Aorta (tissue), 5 donors: Measurements from ENCODE around the gene BRCA2. TPM values are rescaled to one million over a fixed set of nuclear protein-coding genes. Genes with fewer than 3 reads are reported as not detected.

Source experiments
- ATAC-seq: fragments of 200-7000 bp; cut with Tn5 transposase; one replicate; pipeline ENCODE4 v1.9.1; 2022; ENCODE audit warnings: moderate library complexity; ENCODE audit not compliant: low FRiP score
- DNase-seq, 2 donors: peaks; one replicate each; pipeline ENCODE4 v3.0.0-alpha.2; 2020
- H3K27ac ChIP-seq, 2 donors: one replicate each; pipeline ENCODE4 v1.5.1; 2013; ENCODE audit warnings: low read length in 2 of 2, mild to moderate bottlenecking in 2 of 2, moderate library complexity in 2 of 2, control low read depth in 1 of 2, inconsistent platforms in 1 of 2, low read depth in 1 of 2
- H3K27me3 ChIP-seq, 2 donors: one replicate each; pipeline ENCODE4 v1.6.1; 2013; ENCODE audit warnings: control low read depth in 1 of 2, low read length in 1 of 2, mild to moderate bottlenecking in 1 of 2, moderate library complexity in 1 of 2; ENCODE audit not compliant: insufficient read depth in 2 of 2, control insufficient read depth in 1 of 2
- H3K36me3 ChIP-seq, 2 donors: one replicate each; pipeline ENCODE4 v1.6.1; 2013; ENCODE audit warnings: control low read depth in 1 of 2, low read length in 1 of 2, mild to moderate bottlenecking in 1 of 2; ENCODE audit not compliant: insufficient read depth in 2 of 2, control insufficient read depth in 1 of 2
- H3K4me1 ChIP-seq, 2 donors: one replicate each; pipeline ENCODE4 v1.6.1; 2013; ENCODE audit warnings: low read length in 2 of 2, control low read depth in 1 of 2, mild to moderate bottlenecking in 1 of 2, moderate library complexity in 1 of 2; ENCODE audit not compliant: insufficient read depth in 2 of 2, control insufficient read depth in 1 of 2
- H3K4me3 ChIP-seq, 2 donors: one replicate each; pipeline ENCODE4 v1.5.1; 2013; ENCODE audit warnings: low read length in 2 of 2, control low read depth in 1 of 2, mild to moderate bottlenecking in 1 of 2
- H3K9me3 ChIP-seq: one replicate; pipeline ENCODE4 v1.6.1; 2013; ENCODE audit warnings: mild to moderate bottlenecking, low read length; ENCODE audit not compliant: control insufficient read depth
- WGBS, 2 donors: extraction: QIAGEN DNeasy Blood & Tissue Kit; methylation state at CpG; one replicate each; pipeline ENCODE4 v1.1.7; 2013; 5-methylcytosine and 5-hydroxymethylcytosine counted together
- intact Hi-C, 2 donors: fragments of 100-400 bp; cut with DNase I; formaldehyde crosslinking; loops; one replicate each; pipeline versions ENCODE4 v1.14.2 to v1.15.0; 2022
- polyA plus RNA-seq, 2 donors: library from polyadenylated mRNA; stranded (reverse); fragments of 200-250 nt; gene quantifications; one replicate each; pipeline ENCODE4 v1.2.3, GENCODE V29; 2013
- total RNA-seq, 2 donors: library from RNA; stranded (reverse); fragmentation: NEBNext Ultra II Directional; extraction: Animal tissue kit (Norgen Biotek cat#: 25700); gene quantifications; one replicate each; pipeline ENCODE4 v1.2.1, GENCODE V29; 2021
- donor health status: healthy with polysubstance abuse.
- donor health status: Bipolar disorder and iron deficiency.
- donor health status: DM: no; HTN: no; CAD: no.
- donor health status: DM: no; HTN: no; CAD: no.
- donor health status: DM: yes; HTN: yes; CAD: no.

BRCA2 gene
- total and polyA plus RNA-seq, 4 donors, result 0.26 to 4.3 (median 1.8) TPM

- Histone ChIP-seq H3K4me3 (no peak overlapping the region), H3K9me3 (no peaks in the 10 kb centered on the region), H3K4me1 (no peaks in the 10 kb centered on the region), H3K27ac (no peak overlapping the region), H3K36me3 (no peaks in the 10 kb centered on the region), H3K27me3 (no peaks in the 10 kb centered on the region)
- ATAC-seq, result no peak
- DNase-seq, result no peak
- intact Hi-C loops, result no loop called here
Measured at GRCh38 chr13:32385410-32385809, 70.1 kb downstream of the BRCA2 start.

GRCh38 chr13:32390048-32390447, 74.7 kb downstream of the BRCA2 start:
- 79 to 81% methylated on average over 4 of the region's 4 CpGs for whole genome bisulfite sequencing, 2 donors
- H3K4me3 ChIP-seq, result no peak overlapping the region

GRCh38 chr13:32390484-32390883, 75.2 kb downstream of the BRCA2 start:
- WGBS, 2 donors, result 80 to 81% methylated on average over 1 of the region's 1 CpG
- intact Hi-C loops, result no loop called here
- no peak overlapping the region for H3K27ac ChIP-seq
- H3K36me3 ChIP-seq, result no peaks in the 10 kb centered on the region
- ATAC-seq (no peak), DNase-seq (no peak)
- no peaks in the 10 kb centered on the region for H3K4me1 ChIP-seq
- H3K4me3 ChIP-seq, result no peak overlapping the region
- no peaks in the 10 kb centered on the region for H3K27me3 ChIP-seq
- no peaks in the 10 kb centered on the region for H3K9me3 ChIP-seq

More at GRCh38 chr13:32390048-32390447, 74.7 kb downstream of the BRCA2 start:
- Histone ChIP-seq H3K9me3 (no peaks in the 10 kb centered on the region), H3K36me3 (no peaks in the 10 kb centered on the region), H3K4me1 (no peaks in the 10 kb centered on the region), H3K27me3 (no peaks in the 10 kb centered on the region), H3K27ac (no peak overlapping the region)
- ATAC-seq (no peak), DNase-seq (no peak)
- intact Hi-C loops, result no loop called here

- intact Hi-C loops, result no loop called here
- ATAC-seq, result no peak
Measured at GRCh38 chr13:32391101-32391619, 75.9 kb downstream of the BRCA2 start.

GRCh38 chr13:32403108-32403507, 87.8 kb downstream of the BRCA2 start:
- H3K36me3 ChIP-seq, result peaks cover 2% of the 10 kb centered on the region in 2 donors
- H3K4me1 ChIP-seq, result no peaks in the 10 kb centered on the region
- DNase-seq (no peak), ATAC-seq (no peak)
- intact Hi-C loops, result no loop called here
- no peaks in the 10 kb centered on the region for H3K9me3 ChIP-seq
- no peaks in the 10 kb centered on the region for H3K27me3 ChIP-seq
- H3K27ac ChIP-seq, result no peak overlapping the region
- no peak overlapping the region for H3K4me3 ChIP-seq
- 34 to 36% methylated on average over 4 of the region's 4 CpGs for WGBS, 2 donors

More at GRCh38 chr13:32391101-32391619, 75.9 kb downstream of the BRCA2 start:
- Histone ChIP-seq H3K9me3 (no peaks in the 10 kb centered on the region), H3K27me3 (no peaks in the 10 kb centered on the region), H3K4me3 (no peak overlapping the region), H3K36me3 (no peaks in the 10 kb centered on the region), H3K4me1 (no peaks in the 10 kb centered on the region), H3K27ac (no peak overlapping the region)
- no peak for DNase-seq
- WGBS, 2 donors, result 50 to 63% methylated on average over 4 of the region's 4 CpGs

GRCh38 chr13:32407854-32408253, 92.5 kb downstream of the BRCA2 start:
- Histone ChIP-seq H3K27me3 (no peaks in the 10 kb centered on the region), H3K4me3 (no peak overlapping the region), H3K36me3 (peaks cover 2% of the 10 kb centered on the region in 2 donors), H3K4me1 (no peaks in the 10 kb centered on the region), H3K9me3 (no peaks in the 10 kb centered on the region), H3K27ac (no peak overlapping the region)
- intact Hi-C loops, result no loop called here
- WGBS, 2 donors, result 97% methylated on average over 6 of the region's 6 CpGs
- DNase-seq, result no peak
- no peak for ATAC-seq

- no peak for ATAC-seq
- 96 to 99% methylated on average over 9 of the region's 9 CpGs for WGBS, 2 donors
- no peak for DNase-seq
Measured at GRCh38 chr13:32408296-32409000, 93.1 kb downstream of the BRCA2 start.

GRCh38 chr13:32409001-32409313, 93.6 kb downstream of the BRCA2 start:
- DNase-seq (no peak), ATAC-seq (no peak)
- no peak overlapping the region for H3K4me3 ChIP-seq
- no peaks in the 10 kb centered on the region for H3K4me1 ChIP-seq
- WGBS, 2 donors, result 92% methylated on average over 6 of the region's 6 CpGs
- no peaks in the 10 kb centered on the region for H3K27me3 ChIP-seq
- H3K9me3 ChIP-seq, result no peaks in the 10 kb centered on the region
- no peak overlapping the region for H3K27ac ChIP-seq
- intact Hi-C loops, result no loop called here
- H3K36me3 ChIP-seq, result peaks cover 2% of the 10 kb centered on the region in 2 donors

More at GRCh38 chr13:32408296-32409000, 93.1 kb downstream of the BRCA2 start:
- Histone ChIP-seq H3K4me1 (no peaks in the 10 kb centered on the region), H3K27me3 (no peaks in the 10 kb centered on the region), H3K4me3 (no peak overlapping the region), H3K9me3 (no peaks in the 10 kb centered on the region), H3K27ac (no peak overlapping the region), H3K36me3 (peaks cover 2% of the 10 kb centered on the region in 2 donors)
- intact Hi-C loops, result no loop called here
